T follicular helper cell (primary cell): ENCODE results near the gene ASTN2.

Experiments
- DNase-seq: peaks from one replicate; pipeline ENCODE4 v3.0.0-alpha.2; 2020; ENCODE audit warnings: low read depth

Gene ASTN2

DNA sequence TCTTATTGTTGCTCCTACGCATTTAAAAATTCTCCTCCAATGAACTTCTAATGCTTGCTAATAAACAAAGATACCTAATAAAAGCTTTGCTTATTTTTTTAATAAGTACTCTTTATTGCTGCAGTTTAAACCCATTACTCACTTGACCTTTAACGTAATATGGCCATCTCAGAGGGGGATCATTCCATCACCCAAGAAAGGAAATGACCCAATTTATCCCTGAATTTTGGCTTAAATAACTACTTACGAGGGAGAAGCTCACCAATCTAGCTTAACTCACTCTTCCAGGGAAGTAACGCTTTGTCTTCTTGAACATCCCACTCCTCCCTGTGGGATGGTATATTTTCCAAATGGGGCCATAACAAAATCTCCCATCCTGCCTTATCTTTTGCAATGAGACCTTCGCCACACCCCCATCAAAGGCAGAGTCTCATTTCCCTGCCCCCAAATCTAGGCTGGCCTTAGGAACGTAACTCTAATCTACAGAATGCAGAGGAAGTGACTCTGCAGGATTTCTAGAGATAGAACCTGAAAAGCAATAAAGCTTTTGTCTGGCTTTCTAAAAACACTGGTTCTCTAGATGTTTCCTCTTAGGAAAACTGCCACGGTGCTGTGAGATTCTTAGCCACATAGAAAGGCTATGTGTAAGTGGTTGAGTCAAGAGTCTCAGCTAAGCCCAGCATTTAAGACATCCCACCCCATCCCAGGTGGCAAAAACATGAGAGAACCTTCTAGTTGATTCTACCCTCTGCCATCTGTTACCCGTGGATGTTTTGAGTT lies 310.0 kb downstream of the ASTN2 start:
- no peak for DNase-seq

DNA sequence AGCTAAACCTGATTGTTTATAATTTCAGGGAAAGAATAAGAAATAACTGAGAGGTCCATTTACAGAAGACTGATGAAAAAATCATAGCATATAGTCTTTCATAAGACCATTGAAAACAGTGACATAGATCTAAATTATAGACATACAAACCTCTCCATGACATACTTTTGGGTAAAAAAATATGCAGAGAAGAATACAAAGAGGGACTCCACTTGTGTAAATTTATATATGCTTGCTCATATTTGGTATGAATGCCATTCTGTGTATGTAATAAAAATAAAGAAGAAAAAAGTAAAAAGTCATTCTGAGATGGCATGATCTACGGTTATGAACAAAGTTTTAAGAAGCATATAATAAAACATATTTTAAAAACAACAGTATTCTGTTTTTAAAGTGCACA lies 310.7 kb downstream of the ASTN2 start:
- DNase-seq: no peak

DNA sequence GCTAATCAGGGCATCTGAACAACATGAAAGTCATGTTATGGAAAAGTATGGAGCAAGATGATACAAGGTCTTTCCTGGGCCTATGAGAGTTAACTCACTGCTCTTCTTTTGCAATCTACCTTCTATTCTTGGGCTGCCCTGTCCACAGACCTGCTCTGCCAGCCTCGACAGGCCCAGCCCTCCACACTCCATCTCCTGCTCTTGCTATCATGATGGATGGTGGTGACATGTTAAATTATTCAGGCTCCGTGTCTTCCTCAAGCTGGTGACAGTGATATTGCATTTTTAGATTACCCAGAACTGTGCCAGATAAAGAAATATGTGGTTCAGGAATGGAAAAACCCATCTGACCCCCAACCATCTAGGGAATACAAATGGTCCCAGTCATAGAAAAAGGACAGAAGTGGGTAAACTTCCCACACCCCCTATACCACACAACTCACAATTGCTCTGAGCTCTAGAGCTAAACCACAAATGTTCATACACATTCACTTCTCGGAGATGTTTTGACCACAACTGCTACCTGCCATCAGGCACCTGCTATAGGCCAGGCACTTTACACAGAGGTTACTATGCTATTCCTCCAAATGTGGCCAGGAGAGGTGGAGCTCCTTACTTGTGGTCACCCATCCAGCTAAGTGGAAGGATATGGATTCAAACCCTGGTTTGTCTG lies 311.3 kb downstream of the ASTN2 start:
- DNase-seq: no peak

DNA sequence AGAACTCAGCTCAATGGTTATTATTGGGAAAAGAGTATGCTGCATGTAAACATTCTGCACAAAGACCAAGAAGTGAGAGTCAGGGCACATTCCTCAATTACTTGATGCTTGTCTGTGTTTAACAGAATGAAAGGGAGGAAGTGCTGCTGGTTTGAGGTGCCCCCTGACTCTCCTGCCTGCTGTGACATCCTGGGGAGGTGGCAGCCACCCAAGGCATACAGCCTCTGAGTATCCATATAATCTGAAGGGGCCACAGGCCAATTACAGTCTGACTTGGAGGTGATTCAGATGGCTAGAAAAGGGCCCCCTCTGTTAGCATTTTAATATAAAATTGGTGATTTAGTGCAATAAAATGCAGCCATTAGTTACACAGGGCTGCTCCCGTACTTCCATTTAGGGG lies 313.8 kb downstream of the ASTN2 start:
- no peak for DNase-seq

DNA sequence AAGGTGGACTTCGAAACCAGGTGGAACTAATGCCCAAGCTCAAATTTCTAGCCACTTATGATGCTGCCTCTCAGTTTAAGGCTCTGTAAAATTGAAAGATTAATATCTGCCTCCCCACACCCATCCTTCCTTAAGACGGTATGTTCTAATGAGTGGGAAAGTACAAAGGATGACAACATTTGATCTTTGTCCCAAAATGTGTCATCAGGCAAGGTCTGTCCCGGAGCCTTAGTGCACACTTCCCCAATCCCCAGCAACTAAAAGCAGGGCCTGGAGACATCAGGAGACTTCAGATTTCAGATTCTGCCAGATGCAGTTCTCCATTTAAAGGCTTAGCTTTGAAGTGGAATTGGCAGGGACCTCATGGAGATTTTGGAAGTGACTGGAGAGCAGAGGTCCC lies 316.5 kb downstream of the ASTN2 start:
- no peak for DNase-seq

DNA sequence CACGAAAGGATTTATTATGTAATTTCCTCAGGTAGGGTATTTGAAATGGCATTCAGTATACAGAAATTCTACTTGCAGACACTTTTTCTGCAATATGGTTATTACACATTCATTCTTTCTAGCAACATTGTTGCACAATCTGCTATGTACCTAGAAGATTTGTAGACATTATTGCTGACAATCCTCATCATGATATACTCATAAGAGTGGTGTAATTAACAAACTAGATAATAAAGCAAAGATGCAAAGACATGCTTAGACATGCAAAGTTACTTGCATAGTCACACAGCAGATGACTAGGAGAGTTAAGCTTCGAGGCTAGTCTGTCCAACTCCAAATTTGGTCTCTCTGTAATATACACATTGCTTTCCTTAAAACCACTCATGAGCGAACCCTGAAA lies 317.1 kb downstream of the ASTN2 start:
- no peak for DNase-seq

DNA sequence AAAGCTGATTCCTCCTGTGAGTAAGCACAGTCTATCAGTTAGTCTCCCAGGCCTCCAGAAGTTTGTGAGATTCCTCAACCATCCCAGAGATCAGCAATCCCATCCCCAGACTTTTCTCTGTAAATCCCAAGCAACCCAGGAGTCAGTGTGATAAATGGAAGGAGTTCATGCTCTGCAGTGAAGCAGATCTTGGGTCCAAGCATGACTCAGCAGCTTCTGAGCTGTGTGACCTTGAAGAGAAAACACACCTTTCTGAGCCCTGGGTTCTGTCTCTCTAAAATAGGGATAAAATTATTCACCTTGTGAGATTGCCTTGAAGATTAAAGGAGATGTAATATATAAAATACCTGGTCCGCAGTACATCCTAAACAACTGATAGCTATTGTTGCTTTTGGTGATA lies 318.7 kb downstream of the ASTN2 start:
- no peak for DNase-seq

DNA sequence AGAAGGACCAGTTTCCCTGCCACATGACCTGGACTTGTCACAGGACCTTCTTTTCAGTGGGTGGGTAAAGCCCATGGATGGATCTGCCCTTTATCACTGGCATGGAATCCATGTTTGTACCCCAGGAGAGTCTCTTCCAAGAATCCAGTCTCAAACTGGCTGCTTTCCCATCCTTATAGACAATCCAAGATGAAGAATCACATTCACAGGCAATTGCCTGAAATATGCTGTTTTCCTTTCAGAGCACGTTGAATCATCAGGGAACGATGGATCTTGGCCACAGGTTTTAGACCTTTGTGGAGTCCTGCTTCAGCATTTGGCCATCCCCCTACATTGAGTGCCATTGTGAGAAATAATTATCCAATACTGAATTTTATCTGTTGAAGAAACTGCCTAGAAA lies 319.8 kb downstream of the ASTN2 start:
- no peak for DNase-seq

DNA sequence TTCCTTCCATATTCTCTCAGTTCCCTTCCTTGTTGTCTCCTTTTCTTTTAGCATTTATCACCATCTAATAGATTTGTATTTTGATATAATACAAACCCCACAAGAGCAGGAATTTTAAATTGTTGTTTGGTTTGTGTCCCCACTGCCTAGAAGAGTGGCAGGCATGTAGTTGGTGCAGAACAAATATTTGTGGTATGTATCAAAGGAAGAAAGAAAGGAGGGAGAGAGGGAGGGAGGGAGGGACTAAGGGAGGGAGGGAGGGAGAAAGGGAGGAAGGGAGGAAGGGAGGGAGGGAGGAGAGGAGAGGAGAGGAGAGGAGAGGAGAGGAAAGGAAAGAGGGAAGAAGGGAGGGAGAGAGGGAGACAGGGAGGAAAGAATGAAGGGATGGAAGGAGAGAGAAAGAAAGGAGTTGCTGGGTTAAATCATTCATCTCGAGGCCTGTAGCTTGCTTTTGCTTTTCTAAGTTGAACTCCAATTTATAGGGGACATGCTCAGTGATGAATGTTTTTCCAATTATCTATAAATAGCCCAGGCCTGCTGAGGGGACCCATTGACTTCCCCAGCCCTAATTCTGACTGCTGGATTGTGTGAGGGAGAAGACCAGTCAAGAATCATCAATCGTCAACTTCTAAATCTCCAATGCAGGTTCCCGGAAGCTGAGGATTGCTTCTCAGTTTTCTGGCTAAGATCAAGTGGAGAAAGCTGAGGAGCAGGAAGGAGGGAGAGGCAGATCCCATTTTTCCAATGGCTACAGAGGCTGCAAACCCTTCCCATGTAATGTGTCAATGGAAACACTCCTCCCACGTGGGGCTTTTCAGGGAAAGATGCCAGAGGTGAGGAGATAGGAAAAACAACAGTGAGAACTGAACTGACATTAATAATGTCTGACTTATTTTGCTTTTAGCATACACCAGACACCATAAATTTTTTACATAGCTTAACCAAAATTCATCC lies 320.7 kb downstream of the ASTN2 start:
- no peak for DNase-seq

DNA sequence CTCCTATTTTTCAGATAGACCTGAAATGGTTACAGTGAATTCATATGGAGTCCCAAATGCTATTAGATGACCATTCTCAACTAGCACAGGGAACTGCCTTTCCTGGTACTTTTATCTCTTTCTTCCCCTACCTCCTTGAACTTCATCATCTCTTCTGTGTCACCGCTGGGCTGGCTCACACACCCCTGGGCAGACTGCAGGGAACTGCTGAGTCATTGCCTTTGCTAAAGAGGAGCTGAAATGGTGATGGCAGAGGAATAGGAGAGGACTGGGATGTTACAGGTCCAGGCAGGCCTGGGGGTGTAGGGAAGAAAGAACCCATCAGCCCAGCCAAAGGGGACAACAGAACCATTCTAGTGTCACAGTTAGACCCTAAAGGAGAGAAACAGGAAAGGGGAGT lies 322.3 kb downstream of the ASTN2 start:
- DNase-seq: no peak

DNA sequence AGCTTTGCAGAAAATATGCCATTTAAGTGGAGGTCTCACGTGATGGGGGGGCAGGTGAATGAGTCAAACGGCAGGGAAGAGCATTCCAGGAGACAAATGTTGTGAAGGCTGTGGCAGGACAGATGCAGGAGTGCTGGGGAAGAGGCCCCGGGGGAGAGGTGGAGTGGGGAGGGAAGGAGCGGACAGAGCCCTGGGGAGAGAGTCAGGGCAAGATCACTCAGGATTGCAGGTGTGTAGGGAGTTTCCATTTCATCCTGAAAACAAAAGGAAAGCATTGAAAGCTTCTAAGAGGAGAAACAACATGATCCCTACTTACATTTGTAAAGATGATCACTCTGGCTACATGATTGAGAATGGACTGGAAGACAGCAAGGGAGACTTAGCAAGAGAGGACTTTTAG lies 323.3 kb downstream of the ASTN2 start:
- DNase-seq: no peak

DNA sequence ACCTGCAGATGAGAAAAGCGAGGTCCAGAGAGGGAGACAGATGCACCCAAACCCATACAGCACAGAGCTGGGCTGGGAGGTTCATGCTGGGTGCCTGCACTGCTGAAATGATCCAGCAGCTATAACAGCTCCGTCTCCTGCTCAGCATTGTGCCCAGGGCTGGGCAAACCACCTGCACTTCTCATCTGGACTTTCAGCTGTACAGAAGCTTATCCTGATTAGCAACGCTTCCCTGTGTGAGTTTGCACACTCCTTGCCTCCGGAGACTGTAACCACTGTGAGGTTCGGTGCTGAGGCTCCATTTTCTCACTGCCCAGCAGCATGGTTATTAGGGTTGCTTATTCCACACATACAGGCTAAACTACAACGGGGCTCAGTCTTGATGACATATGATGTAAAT lies 326.1 kb downstream of the ASTN2 start:
- no peak for DNase-seq

DNA sequence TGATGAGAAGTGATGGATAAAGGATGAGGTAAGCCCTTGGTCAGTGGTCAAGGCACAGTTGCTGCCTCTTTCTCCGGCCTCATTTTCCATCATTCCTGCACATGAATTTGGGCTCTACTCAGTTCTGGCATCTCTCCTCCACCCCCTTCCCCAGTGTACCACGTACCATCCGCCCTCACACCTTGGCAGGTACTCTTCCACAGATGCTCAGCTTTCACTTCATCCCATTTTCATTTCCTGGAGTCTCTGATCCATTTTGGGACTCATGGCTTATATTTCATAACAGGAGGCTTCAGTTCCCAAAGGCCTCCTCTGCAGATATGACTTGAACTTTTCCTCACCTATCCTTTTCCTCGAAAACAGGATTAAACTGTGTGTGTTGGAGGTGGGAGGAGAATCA lies 326.7 kb downstream of the ASTN2 start:
- no peak for DNase-seq

DNA sequence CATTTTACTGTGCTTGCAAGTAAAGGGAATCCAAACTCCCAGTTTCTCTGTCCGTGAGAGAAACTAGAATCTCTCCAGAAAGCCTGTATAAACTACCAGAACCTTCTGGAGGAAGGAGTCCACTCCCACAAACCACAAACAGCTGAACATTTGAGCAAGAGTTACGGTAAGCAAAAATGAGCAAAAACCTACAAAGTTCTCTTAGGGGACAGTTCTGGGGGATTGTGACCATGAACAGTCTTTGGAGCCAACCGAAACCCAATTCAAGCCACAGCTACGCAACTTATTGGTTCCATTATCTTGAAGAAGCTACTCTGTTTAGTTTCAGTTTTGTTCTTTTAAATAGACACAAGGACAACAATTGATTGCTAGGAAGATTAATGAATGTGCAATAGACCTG lies 330.6 kb downstream of the ASTN2 start:
- no peak for DNase-seq

DNA sequence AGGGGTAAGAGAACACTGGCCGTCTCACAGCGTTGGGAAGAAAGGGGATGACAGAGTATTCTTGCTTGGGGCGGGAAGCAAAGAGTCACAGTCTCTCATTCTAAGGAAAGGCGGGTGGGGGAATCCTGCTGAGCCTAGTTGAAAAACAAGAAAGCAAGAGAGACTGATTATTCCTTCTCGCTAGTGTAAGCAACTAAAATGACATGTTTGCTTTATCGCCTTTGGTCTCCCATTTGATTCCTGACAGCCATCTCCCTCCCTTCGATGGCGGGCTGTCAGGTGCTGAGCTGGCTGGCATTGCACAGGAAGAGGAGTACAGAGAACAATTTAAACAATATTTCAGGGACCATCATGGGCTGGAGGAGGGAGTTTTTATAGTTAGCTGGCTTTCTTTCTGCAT lies 331.3 kb downstream of the ASTN2 start:
- no peak for DNase-seq

DNA sequence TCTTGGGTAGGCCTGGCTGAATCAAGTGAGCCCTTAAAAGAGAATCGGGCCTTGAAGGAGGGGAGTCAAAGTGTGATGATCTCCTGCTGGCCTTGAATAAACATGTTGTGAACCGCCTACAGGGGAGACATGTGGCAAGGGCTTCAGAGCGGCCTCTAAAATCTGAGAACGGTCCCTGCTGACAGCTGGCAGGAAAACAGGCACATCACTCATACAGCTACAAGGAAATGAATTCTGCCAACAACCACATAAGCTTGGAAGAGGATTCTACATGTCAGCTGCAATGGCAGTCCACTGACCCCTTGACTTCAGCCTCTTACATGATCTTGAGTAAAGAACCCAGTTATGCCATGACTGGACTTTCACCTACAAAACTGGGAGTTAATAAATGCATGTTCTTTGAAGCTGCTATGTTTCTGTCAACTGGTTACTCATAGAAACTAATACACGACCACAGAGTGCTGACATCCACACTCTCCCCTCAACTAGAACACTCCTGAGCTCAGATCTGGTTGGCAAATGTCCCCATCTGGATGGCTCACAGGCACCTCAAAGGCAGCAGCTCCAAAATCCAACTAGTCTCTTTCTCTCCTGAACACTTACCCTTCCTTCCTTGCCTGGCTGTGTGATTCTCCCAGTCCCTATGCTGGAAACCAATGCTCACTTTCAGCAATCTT lies 333.1 kb downstream of the ASTN2 start:
- DNase-seq: no peak

DNA sequence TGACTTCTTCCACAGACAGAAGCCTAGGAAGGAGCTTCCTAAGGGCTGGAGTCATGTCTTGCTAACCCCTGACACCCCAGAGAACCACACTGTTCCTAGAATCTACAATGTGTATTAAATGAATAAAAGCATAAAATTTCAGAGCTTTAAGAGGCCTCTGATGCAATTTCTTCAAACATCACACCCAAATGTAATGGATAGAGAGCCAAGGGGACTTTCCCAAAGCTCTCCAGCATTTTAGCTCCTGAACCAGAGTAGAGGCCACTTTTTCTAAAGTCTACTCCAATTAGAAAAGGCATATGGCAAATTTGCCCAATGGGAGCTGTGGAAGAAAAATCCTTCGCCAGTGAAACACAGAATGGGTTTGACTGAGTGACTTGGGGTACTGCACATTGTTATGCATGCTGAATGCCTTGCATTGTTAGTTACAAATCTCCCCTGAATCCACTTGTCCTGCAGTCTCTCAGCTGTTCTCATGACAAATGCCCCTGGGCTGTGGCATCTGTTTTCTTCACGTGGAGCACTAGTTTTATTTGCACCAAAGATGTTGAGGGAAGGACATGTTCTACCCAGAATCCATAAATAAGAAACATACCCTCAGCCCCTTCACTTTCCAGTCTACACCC lies 334.0 kb downstream of the ASTN2 start:
- no peak for DNase-seq

DNA sequence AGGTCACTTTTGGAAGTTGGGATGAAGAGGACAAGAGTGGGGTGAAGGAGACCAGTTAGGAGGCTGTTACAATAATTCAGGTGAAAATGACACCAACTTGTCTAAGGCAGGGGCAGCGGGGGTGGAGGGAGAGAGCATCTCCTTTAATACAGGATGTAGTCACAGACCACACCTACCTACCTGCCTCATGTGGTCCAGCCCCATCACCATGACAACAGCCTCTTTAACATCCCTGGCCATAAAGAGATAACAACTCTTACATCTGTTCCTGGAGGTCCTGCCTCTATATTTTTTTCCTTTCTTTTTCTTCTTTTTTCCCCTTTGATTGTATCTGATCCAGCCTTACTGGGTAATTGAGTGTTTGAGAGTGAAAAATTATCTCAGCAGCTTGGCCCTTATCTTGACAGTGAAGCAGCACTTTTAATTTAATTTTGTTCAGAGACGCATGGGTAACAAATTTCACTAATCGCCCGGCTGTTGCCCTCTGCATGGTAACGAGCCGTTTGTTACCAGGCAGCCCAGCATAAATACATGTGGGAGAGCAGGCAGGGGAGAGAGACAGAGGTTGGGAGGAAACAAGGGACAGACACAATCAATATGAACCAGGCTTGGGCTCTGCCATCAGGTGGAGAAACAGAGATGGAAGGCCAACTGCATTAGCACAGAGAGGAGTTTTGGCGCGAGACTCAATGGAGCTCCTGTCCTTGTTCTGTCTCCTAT lies 338.1 kb downstream of the ASTN2 start:
- DNase-seq: no peak

DNA sequence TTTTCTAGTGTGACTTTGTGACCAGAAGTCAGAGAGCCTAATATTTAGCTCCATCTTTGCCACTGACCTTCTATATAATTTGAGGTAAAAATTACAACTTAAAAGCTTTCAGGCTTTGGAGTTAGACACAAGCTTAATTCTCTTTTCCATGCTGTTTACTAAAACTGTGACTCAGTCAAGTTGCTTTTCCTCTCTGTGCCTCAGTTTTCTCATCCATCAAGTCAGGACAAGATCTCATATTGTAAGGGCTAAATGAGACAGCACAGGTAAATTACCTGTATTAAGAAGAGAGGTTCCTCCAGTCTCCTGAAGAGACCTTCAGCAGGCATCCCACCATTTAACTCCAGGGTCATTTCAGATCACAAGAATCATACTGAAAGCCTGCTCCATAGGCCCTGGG lies 339.2 kb downstream of the ASTN2 start:
- no peak for DNase-seq

DNA sequence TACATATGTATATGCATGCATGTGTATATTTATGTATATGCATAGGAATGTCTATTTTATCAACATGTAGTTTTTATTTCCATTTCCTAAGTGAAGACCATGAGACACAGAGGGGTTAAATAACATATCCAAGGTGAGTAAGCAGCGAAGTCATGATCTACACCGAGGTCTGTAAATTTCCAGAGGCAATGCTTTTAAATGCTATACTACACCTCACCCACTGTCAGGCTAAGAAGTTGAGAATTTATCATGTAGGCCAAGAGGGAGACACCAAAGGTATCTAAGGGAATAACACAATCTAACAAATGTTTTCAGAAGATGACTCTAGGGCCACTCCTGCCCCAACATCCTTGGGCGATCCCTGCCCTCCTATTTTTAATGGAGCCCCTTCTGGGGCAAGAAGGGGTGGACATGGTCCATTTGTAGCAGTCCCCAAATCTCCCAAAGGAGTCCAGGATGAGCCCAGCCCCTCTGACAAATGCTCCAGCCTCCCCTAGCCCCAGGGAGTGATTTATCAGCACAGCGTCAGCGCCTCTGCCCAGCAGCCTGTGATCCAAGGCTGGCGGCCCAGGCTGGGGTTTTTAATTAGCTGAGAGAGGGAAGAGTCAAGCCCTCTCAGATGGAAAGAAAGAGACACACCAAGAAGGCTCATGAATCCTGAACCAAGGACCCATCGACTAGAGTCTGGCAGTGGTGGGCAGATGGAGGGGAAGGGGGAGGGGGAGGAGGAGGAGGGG lies 339.9 kb downstream of the ASTN2 start:
- no peak for DNase-seq
